Fibroblast of the aortic adventitia (primary cell): Measurements from ENCODE around the gene TRAF6. TPM values are rescaled to one million over a fixed set of nuclear protein-coding genes. Genes with fewer than 3 reads are reported as not detected.
A peak's percentile ranks its signal among the peaks of the same experiment; 100 is the strongest.

ENCODE experiments used
- DNase-seq: peaks from one replicate; pipeline ENCODE4 v3.0.0-alpha.2; 2010; ENCODE audit warnings: low read depth
- H3K4me3 ChIP-seq: 2 replicates; pipeline ENCODE4 v1.5.1; 2011; ENCODE audit warnings: low read depth, mild to moderate bottlenecking, control low read depth, low read length, moderate library complexity
- CTCF ChIP-seq: IDR thresholded peaks from 2 replicates; pipeline ENCODE4 v1.5.1; 2011; ENCODE audit warnings: mild to moderate bottlenecking, low read length, control low read depth, inconsistent platforms; ENCODE audit not compliant: insufficient read depth
- total RNA-seq: library from RNA; depleted of rRNA; stranded (reverse); fragments of >200 nt; gene quantifications from 2 replicates; pipeline ENCODE4 v1.2.3, GENCODE V29; 2012; ENCODE audit warnings: low replicate concordance

TRAF6 gene
- total RNA-seq, 1 donor, result 11.8 TPM

GRCh38 chr11:36453678-36454077 is 56.4 kb downstream of the TRAF6 start:
- TF ChIP-seq CTCF, result no peak
- H3K4me3 ChIP-seq, result no peak overlapping the region
- no peak for DNase-seq

GRCh38 chr11:36452961-36453360 is 57.1 kb downstream of the TRAF6 start:
- no peak for DNase-seq
- TF ChIP-seq CTCF, result no peak

GRCh38 chr11:36452236-36452940 is 57.7 kb downstream of the TRAF6 start:
- H3K4me3 ChIP-seq, result no peak overlapping the region
- peak; percentile 59 for DNase-seq
- no peak for TF ChIP-seq CTCF

More at GRCh38 chr11:36452961-36453360, 57.1 kb downstream of the TRAF6 start:
- no peak overlapping the region for H3K4me3 ChIP-seq

- DNase-seq, result no peak
- no peak for TF ChIP-seq CTCF
- no peak overlapping the region for H3K4me3 ChIP-seq
Measured at GRCh38 chr11:36451681-36452080, 58.4 kb downstream of the TRAF6 start.

- no peak for DNase-seq
- no peak overlapping the region for H3K4me3 ChIP-seq
- no peak for TF ChIP-seq CTCF
Measured at GRCh38 chr11:36451045-36451444, 59.0 kb downstream of the TRAF6 start.

GRCh38 chr11:36450110-36450572 is 59.9 kb downstream of the TRAF6 start:
- no peak for TF ChIP-seq CTCF
- DNase-seq, result peak; percentile 22
- H3K4me3 ChIP-seq, result peak overlapping the region; percentile 3

- H3K4me3 ChIP-seq, result peak overlapping the region; percentile 3
- peak; percentile 24 for DNase-seq
- TF ChIP-seq CTCF, result no peak
Measured at GRCh38 chr11:36449561-36450096, 60.4 kb downstream of the TRAF6 start.
